Measurements from ENCODE around the gene TMEM38B.

TMEM38B gene, protein sequence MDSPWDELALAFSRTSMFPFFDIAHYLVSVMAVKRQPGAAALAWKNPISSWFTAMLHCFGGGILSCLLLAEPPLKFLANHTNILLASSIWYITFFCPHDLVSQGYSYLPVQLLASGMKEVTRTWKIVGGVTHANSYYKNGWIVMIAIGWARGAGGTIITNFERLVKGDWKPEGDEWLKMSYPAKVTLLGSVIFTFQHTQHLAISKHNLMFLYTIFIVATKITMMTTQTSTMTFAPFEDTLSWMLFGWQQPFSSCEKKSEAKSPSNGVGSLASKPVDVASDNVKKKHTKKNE

DNA sequence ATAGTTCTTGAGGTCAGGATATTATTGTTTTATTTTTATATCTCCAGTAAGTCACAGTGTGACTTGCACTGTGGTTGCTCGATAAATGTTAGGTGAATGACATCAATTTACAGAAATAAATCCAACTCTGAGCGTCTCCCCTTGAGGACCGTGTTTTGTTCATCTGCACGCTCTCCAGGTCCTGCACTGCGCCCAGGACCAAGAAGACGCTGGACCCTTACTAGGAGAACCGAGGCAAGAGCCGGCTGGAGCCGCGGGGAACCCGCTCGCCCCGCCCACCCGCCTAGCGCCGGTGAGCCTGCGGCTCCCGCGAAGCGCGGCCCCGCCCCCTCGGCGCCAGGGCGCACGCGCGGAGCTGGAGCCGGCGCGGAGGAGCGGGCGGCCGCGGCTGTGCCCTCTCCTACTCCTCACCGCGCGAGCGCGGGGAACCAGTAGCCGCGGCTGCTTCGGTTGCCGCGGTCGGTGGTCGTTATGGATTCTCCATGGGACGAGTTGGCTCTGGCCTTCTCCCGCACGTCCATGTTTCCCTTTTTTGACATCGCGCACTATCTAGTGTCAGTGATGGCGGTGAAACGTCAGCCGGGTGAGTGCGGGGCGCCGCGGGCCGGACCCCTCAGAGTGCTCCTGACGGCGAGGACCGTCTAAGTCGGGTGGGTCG is at the start of gene TMEM38B:
Gene TMEM38B, plus strand, starts transcription at position 352 of the 658 bp plus-strand sequence. Its CDS starts 120 bp downstream, at position 472.
- in situ Hi-C loops (cut with MboI; ENCODE audit: low sequenced_read_pairs): no loop called here

GRCh38 chr9:105646879-105647594 is 47.3 kb upstream of the TMEM38B start:
- in situ Hi-C loops (cut with MboI; ENCODE audit: low sequenced_read_pairs): no loop called here

GRCh38 chr9:105647595-105648349 is 46.6 kb upstream of the TMEM38B start:
- in situ Hi-C loops (cut with MboI; ENCODE audit: low sequenced_read_pairs): no loop called here

- in situ Hi-C loops (cut with MboI; ENCODE audit: low sequenced_read_pairs): no loop called here
Observed at GRCh38 chr9:105651806-105652205, 42.5 kb upstream of the TMEM38B start.

DNA sequence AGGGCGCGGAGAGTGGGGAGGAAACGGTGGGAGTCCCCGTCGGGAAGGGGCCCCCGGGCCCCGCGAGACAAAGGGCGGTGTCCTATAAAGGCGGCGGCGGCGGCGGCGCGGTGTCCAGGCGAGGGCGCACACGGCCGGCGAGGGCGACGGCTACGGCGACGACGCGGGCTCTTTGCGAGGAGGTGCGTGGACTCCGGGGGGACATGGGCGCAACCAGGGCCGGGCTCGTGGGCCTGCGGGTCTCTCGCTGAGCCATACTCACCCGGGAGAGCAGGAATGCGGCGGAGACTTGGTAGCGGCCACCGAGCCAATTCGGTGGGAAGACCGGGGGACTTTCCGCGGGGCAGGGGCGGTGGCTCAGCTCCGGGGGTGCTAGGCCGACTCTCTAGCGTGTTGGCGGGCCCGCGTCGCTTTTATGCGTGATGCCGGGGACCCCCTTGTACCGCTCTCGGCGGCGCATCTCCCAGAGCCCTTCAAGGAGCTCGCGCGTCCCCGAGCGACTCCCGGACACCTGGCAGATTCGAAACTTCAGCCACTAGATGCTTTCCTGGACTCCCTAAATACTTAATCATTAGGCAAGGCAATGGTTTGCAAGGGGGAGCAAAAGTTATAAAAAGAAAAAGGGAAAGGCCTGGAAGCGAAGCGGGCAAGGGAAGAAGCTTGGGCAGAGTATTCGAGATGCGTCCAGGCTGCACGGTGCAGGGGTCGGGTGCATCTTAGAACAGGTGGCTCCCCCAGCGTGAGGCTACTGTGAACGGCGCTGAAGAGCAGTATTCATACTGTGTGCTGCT is 38.0 kb upstream of the TMEM38B start:
- in situ Hi-C loops (cut with MboI; ENCODE audit: low sequenced_read_pairs): no loop called here

DNA sequence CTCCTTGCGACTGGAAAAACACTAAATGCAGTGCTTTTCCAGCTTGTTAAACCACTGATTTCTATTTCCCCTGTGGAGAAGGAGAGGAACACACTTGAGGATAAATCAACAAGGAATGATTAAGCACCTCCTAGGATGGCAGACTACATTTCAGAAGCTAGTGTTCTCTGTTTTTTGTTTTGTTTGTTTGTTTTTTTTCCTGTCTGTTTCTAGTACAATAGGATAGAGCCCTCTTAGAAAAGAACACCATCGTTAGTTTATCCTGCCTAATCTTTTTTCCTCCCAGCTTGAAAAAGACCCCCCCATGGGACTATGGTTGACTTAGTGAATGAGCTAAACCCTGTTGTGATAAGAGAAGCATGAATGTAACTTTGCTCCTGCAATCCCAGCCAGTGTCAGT is 36.0 kb upstream of the TMEM38B start:
- in situ Hi-C loops (cut with MboI; ENCODE audit: low sequenced_read_pairs): no loop called here

DNA sequence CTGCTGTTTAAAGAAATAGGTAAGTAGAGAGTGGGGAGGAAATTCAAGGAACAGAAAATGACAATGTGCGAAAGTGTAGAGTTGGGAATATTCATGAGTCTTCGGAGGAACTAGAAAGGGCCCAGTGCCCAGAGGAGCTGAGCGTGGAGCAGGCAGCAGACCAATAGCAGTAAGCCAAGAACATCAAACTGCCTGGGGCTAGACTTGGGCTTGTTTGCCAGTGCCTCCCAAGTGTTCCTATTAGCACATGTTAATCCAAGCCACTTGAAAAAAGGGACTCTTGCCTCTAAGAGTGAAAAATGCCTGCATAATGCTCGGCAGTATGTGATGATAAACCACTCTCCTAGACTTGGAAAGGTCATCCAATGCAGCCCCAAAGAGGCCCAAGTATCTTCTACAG is 33.3 kb upstream of the TMEM38B start:
- in situ Hi-C loops (cut with MboI; ENCODE audit: low sequenced_read_pairs): no loop called here

- in situ Hi-C loops (cut with MboI; ENCODE audit: low sequenced_read_pairs): no loop called here
Observed at GRCh38 chr9:105662184-105663104, 31.9 kb upstream of the TMEM38B start, which contains the start of gene TAL2. Gene TAL2 (plus strand): TSS chr9:105662457. CDS start chr9:105662497, 40 bp downstream.

DNA sequence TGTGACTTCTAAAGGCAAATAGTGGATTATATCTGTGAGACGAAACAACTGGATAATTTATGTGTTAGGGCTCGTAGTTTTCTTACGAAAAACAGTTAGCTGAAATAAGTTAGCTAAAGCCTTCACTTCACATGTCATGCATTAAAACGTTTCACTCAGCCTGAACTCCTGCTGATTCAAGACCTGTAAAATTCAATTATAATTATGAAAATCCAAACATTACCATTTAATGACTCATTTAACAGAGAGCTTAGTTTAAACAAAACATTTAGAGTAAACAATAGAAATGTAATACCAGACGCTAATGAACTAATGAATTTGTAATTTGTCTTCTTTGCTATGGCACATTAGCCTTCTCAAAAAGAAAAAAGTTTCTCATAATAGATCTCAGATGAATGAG is 30.4 kb upstream of the TMEM38B start:
- in situ Hi-C loops (cut with MboI; ENCODE audit: low sequenced_read_pairs): no loop called here

DNA sequence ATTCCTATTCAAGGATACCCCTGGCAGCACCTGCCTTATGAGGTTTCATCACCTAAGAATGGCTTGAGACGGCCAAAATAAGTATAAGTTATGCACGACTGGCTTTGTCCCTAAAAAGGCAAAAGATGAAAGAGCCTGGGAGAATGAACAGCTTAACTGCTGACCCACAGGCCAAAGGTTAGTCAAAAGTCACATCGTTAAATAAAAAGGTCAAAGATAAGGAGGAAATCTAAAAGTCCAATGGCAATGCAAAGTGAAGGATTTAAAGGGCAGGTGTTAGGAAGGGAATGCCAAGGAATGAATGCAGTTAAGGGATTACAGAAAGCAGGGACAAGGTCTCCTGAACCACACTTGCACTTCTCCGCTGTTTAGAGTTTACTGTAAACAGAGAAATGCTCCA is 26.5 kb upstream of the TMEM38B start:
- in situ Hi-C loops (cut with MboI; ENCODE audit: low sequenced_read_pairs): no loop called here

DNA sequence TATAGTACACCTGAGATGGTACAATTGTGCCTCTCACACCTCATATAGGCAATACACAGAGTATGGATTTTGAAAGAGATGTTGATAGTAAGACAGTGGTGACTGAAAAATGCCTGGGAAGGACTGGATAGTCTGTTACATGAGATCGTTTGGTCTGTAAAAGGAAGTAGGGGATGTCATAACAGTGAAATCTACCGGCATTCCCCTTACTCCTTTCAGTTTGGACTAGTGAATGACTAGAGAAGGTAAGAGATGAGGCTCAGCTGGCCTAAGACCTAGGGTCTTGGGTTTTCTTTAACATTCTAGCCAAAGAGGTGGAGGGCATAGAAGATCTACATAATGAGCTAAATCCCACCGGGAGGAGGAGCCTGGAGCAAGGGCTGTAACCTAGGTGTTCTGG is 24.0 kb upstream of the TMEM38B start:
- in situ Hi-C loops (cut with MboI; ENCODE audit: low sequenced_read_pairs): no loop called here

GRCh38 chr9:105670775-105671174 is 23.6 kb upstream of the TMEM38B start:
- in situ Hi-C loops (cut with MboI; ENCODE audit: low sequenced_read_pairs): no loop called here

GRCh38 chr9:105672711-105673234 is 21.6 kb upstream of the TMEM38B start:
- in situ Hi-C loops (cut with MboI; ENCODE audit: low sequenced_read_pairs): no loop called here

GRCh38 chr9:105673850-105674387 is 20.4 kb upstream of the TMEM38B start:
- in situ Hi-C loops (cut with MboI; ENCODE audit: low sequenced_read_pairs): no loop called here

- in situ Hi-C loops (cut with MboI; ENCODE audit: low sequenced_read_pairs): no loop called here
Observed at GRCh38 chr9:105676351-105676923, 17.9 kb upstream of the TMEM38B start.

GRCh38 chr9:105678163-105678562 is 16.2 kb upstream of the TMEM38B start:
- in situ Hi-C loops (cut with MboI; ENCODE audit: low sequenced_read_pairs): no loop called here

GRCh38 chr9:105678781-105679180 is 15.6 kb upstream of the TMEM38B start:
- in situ Hi-C loops (cut with MboI; ENCODE audit: low sequenced_read_pairs): no loop called here

- in situ Hi-C loops (cut with MboI; ENCODE audit: low sequenced_read_pairs): no loop called here
Observed at GRCh38 chr9:105679257-105680022, 14.9 kb upstream of the TMEM38B start.

Data from HL-60/S4 (cell line).